Osteocyte (in vitro differentiated cells): Measurements from ENCODE around the gene ABI3BP. TPM values are rescaled to one million over a fixed set of nuclear protein-coding genes. Genes with fewer than 3 reads are reported as not detected.

Experiments used
- DNase-seq: peaks from one replicate; pipeline ENCODE4 v3.0.0; 2021; ENCODE audit warnings: mixed read lengths; ENCODE audit not compliant: unreplicated experiment; ENCODE audit errors: extremely low spot score
- H3K27ac Mint-ChIP-seq: one replicate; pipeline ENCODE4 v1.8.0; 2021; ENCODE audit warnings: mild to moderate bottlenecking, mixed read lengths; ENCODE audit not compliant: unreplicated experiment
- H3K27me3 Mint-ChIP-seq: one replicate; pipeline ENCODE4 v1.8.0; 2021; ENCODE audit warnings: mixed read lengths; ENCODE audit not compliant: unreplicated experiment
- H3K36me3 Mint-ChIP-seq: one replicate; pipeline ENCODE4 v1.8.0; 2021; ENCODE audit warnings: mixed read lengths; ENCODE audit not compliant: unreplicated experiment
- H3K4me1 Mint-ChIP-seq: one replicate; pipeline ENCODE4 v1.8.0; 2021; ENCODE audit warnings: mixed read lengths; ENCODE audit not compliant: unreplicated experiment
- H3K4me3 Mint-ChIP-seq: one replicate; pipeline ENCODE4 v1.8.0; 2021; ENCODE audit warnings: mild to moderate bottlenecking, moderate library complexity, mixed read lengths; ENCODE audit not compliant: unreplicated experiment
- H3K9me3 Mint-ChIP-seq: one replicate; pipeline ENCODE4 v1.8.0; 2021; ENCODE audit warnings: mixed read lengths; ENCODE audit not compliant: unreplicated experiment
- total RNA-seq: library from RNA; stranded (reverse); gene quantifications from 2 replicates; pipeline ENCODE4 v1.2.1, GENCODE V29; 2021
- TF ChIP-seq, protein P1 (sequence below): fragments of 200-600 bp; sonication (generic); IDR thresholded peaks from 2 replicates; pipeline ENCODE4 v1.5.0; 2021; ENCODE audit warnings: antibody characterized with exemption, mild to moderate bottlenecking, moderate library complexity

Gene ABI3BP
- total RNA-seq, 1 donor from 2014 or later: 157 TPM

DNA sequence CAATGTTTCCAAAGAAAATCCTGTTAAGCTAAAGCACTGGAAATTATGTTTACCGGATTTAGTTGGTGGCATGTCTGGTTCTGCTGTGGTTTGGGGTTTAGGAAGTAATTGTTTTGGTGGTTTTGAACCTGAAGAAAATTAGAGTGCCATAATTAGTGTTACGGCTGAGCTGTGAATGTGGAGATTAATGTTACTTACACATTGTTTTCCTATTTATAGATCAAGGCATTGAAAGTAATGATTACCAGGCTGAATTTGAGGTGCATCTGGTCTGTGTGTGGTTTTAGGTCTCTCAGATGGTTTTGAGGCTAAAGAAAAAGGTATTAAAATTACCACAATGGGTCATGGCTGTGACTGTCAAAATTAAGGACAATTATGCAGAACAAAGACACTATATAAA is 155.1 kb downstream of the ABI3BP start:
- DNase-seq: no peak
- Mint-ChIP-seq H3K4me1 (peaks cover 4% of the 10 kb centered on the region), H3K27ac (no peak overlapping the region)

DNA sequence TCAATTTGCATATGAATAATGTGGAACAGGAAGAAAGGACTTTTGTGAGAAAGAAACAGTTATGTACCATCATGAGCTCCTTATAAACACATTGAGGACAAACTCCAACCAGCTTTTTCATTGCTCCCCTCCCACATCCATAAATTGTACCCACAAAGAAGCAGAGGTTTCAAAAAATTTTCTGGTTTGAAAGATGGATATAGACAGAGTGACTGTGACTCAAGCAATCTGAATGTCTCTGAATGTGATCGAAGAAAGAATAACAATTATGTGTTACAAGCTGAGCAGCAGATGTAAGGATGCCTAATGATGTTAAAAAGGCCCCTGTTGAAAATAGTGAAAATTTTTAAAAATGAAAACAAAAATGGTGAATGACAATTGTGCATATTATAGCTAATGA is 156.6 kb downstream of the ABI3BP start:
- Mint-ChIP-seq H3K4me3 (no peak overlapping the region), H3K9me3 (no peaks in the 10 kb centered on the region), H3K4me1 (peaks cover 4% of the 10 kb centered on the region), H3K27ac (no peak overlapping the region), H3K36me3 (peaks cover 10% of the 10 kb centered on the region), H3K27me3 (no peaks in the 10 kb centered on the region)
- TF ChIP-seq, protein P1, sequence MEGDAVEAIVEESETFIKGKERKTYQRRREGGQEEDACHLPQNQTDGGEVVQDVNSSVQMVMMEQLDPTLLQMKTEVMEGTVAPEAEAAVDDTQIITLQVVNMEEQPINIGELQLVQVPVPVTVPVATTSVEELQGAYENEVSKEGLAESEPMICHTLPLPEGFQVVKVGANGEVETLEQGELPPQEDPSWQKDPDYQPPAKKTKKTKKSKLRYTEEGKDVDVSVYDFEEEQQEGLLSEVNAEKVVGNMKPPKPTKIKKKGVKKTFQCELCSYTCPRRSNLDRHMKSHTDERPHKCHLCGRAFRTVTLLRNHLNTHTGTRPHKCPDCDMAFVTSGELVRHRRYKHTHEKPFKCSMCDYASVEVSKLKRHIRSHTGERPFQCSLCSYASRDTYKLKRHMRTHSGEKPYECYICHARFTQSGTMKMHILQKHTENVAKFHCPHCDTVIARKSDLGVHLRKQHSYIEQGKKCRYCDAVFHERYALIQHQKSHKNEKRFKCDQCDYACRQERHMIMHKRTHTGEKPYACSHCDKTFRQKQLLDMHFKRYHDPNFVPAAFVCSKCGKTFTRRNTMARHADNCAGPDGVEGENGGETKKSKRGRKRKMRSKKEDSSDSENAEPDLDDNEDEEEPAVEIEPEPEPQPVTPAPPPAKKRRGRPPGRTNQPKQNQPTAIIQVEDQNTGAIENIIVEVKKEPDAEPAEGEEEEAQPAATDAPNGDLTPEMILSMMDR: no peak
- DNase-seq: no peak

More for the DNA sequence above, 155.1 kb downstream of the ABI3BP start:
- Mint-ChIP-seq H3K9me3 (no peaks in the 10 kb centered on the region), H3K27me3 (no peaks in the 10 kb centered on the region), H3K4me3 (no peak overlapping the region), H3K36me3 (peaks cover 5% of the 10 kb centered on the region)
- TF ChIP-seq, protein P1: no peak

DNA sequence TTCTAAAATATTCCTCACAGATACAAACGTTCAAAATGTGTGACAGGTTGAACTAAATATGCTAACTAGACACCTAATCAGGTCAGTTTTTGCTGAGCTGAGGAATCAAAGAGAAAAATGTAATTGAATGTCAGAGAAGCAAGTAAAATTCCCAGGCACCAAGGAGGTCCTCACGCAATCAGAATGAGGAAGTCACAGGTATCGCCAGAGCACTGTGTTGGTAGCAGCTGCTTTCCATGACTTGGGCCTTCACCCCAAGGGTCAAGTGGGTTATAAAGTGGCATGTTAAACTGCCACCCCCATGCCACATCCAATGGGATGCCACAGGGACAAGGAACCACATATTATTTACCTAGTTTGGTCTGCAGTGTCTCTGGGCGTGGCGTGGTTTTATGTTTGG is 158.9 kb downstream of the ABI3BP start:
- H3K4me3 Mint-ChIP-seq: no peak overlapping the region
- peaks cover 4% of the 10 kb centered on the region for H3K4me1 Mint-ChIP-seq
- H3K27me3 Mint-ChIP-seq: no peaks in the 10 kb centered on the region
- H3K27ac Mint-ChIP-seq: no peak overlapping the region
- DNase-seq: no peak
- no peaks in the 10 kb centered on the region for H3K9me3 Mint-ChIP-seq
- TF ChIP-seq, protein P1: no peak
- peaks cover 12% of the 10 kb centered on the region for H3K36me3 Mint-ChIP-seq

DNA sequence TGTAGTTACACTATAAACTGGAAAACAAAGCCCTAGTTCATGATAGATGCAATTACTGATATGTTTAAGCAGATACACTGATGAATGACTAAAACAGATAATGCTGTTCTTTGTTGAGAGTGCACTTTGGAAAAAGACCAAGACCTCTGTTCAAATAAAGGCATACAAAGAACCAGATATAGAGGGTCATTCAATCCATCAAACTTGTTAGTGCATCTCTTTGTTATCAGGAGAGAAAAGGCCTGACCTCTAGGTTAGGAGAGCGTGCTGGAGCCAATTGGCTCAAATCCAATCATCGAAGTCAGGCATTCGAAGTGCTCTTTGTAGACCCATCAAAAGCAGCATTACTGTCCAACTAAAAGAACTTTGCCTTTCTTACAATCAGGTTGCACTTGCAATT is 159.7 kb downstream of the ABI3BP start:
- Mint-ChIP-seq H3K4me3 (no peak overlapping the region), H3K27ac (no peak overlapping the region), H3K27me3 (no peaks in the 10 kb centered on the region), H3K4me1 (peaks cover 4% of the 10 kb centered on the region), H3K36me3 (peaks cover 12% of the 10 kb centered on the region), H3K9me3 (no peaks in the 10 kb centered on the region)
- no peak for DNase-seq
- TF ChIP-seq, protein P1: no peak

DNA sequence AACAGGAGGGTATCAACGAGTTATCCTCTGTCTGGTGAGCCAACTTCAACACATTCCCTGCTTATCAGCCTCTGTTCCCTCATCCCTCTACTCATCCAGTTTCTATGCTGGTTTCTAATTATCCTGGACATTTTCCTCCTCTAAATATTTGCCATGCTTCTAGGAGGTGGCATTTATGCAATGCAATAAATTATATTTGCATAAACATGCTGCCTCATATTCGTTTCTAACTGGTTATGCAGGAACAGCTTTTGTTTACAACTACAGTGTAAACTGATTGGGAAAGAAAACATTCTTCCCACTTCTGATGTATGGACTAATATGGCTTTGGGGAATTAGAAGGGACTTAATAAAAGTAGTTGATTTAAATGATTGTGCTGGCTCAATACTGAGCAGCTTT is 161.6 kb downstream of the ABI3BP start:
- Mint-ChIP-seq H3K4me3 (no peak overlapping the region), H3K27ac (no peak overlapping the region), H3K4me1 (peaks cover under 1% of the 10 kb centered on the region), H3K27me3 (no peaks in the 10 kb centered on the region), H3K9me3 (no peaks in the 10 kb centered on the region), H3K36me3 (peaks cover 13% of the 10 kb centered on the region)
- no peak for DNase-seq
- TF ChIP-seq, protein P1: no peak
